GM23338 (cell line): ENCODE measurements around the gene ULK3. TPM values are rescaled to one million over a fixed set of nuclear protein-coding genes. Genes with fewer than 3 reads are reported as not detected.

ENCODE experiments used
- ATAC-seq: fragments of 200-7000 bp; cut with Tn5 transposase; 3 replicates; pipeline ENCODE4 v1.9.1; 2020
- DNase-seq: peaks from one replicate; pipeline ENCODE4 v3.0.0-alpha.2; 2015; ENCODE audit warnings: low spot score
- H2AFZ ChIP-seq: fragments of 200-600 bp; sonication (generic); 2 replicates; pipeline ENCODE4 v1.8.0; 2016; ENCODE audit warnings: antibody characterized with exemption, mild to moderate bottlenecking, moderate library complexity
- H3F3A ChIP-seq: fragments of 200-600 bp; sonication (generic); replicated peaks from 2 replicates; pipeline ENCODE4 v1.8.0; 2017; ENCODE audit warnings: antibody characterized with exemption, mixed run types, low read depth
- H3K27ac ChIP-seq: fragments of 200-600 bp; sonication (generic); 2 replicates; pipeline ENCODE4 v1.6.1; 2016; ENCODE audit warnings: low read depth
- H3K27me3 ChIP-seq: fragments of 200-600 bp; sonication (generic); 2 replicates; pipeline ENCODE4 v1.8.0; 2016; ENCODE audit warnings: mild to moderate bottlenecking, mixed run types, moderate library complexity; ENCODE audit not compliant: insufficient read depth
- H3K36me3 ChIP-seq: fragments of 200-600 bp; sonication (generic); 2 replicates; pipeline ENCODE4 v1.8.0; 2016; ENCODE audit warnings: mild to moderate bottlenecking; ENCODE audit not compliant: insufficient read depth
- H3K4me1 ChIP-seq: fragments of 200-600 bp; sonication (generic); 2 replicates; pipeline ENCODE4 v1.8.0; 2016; ENCODE audit warnings: mild to moderate bottlenecking, moderate library complexity; ENCODE audit not compliant: insufficient read depth
- H3K4me2 ChIP-seq: fragments of 200-600 bp; sonication (generic); 2 replicates; pipeline ENCODE4 v1.7.1; 2017; ENCODE audit warnings: mixed run types
- H3K4me3 ChIP-seq: fragments of 200-600 bp; sonication (generic); 2 replicates; pipeline ENCODE4 v1.6.1; 2016; ENCODE audit warnings: mixed run types
- H3K79me2 ChIP-seq: fragments of 200-600 bp; sonication (generic); replicated peaks from 2 replicates; pipeline ENCODE4 v1.8.0; 2017; ENCODE audit warnings: mild to moderate bottlenecking; ENCODE audit not compliant: insufficient read depth
- H3K9me2 ChIP-seq: fragments of 200-600 bp; sonication (generic); 2 replicates; pipeline ENCODE4 v1.8.0; 2017; ENCODE audit not compliant: insufficient read depth
- H4K20me1 ChIP-seq: fragments of 200-600 bp; sonication (generic); replicated peaks from 2 replicates; pipeline ENCODE4 v1.8.0; 2017; ENCODE audit warnings: mild to moderate bottlenecking; ENCODE audit not compliant: insufficient read depth
- H3K27ac Mint-ChIP-seq: 2 replicates; pipeline ENCODE4 v1.8.0; 2020; ENCODE audit warnings: inconsistent platforms, mild to moderate bottlenecking, moderate library complexity, mixed read lengths
- H3K27me3 Mint-ChIP-seq: 3 replicates; pipeline ENCODE4 v1.8.0; 2022; ENCODE audit warnings: low read depth, mild to moderate bottlenecking, moderate library complexity, mixed read lengths, inconsistent platforms; ENCODE audit not compliant: insufficient read depth, poor library complexity
- H3K36me3 Mint-ChIP-seq: 3 replicates; pipeline ENCODE4 v1.8.0; 2021; ENCODE audit warnings: low read depth, mild to moderate bottlenecking, inconsistent platforms, moderate library complexity, mixed read lengths
- H3K4me1 Mint-ChIP-seq: 3 replicates; pipeline ENCODE4 v1.8.0; 2020; ENCODE audit warnings: mild to moderate bottlenecking, inconsistent platforms, mixed read lengths
- H3K4me3 Mint-ChIP-seq: 3 replicates; pipeline ENCODE4 v1.8.0; 2021; ENCODE audit warnings: moderate library complexity, mild to moderate bottlenecking, inconsistent platforms, mixed read lengths
- H3K9me3 Mint-ChIP-seq: 3 replicates; pipeline ENCODE4 v1.8.0; 2020; ENCODE audit warnings: moderate library complexity, mild to moderate bottlenecking, inconsistent platforms, mixed read lengths
- CREB1 ChIP-seq: fragments of 250-450 bp; sonication (Bioruptor Pico); IDR thresholded peaks from 2 replicates; pipeline ENCODE4 v1.5.0; 2020; ENCODE audit warnings: low read depth, mild to moderate bottlenecking, moderate library complexity
- EZH2phosphoT487 ChIP-seq: fragments of 200-600 bp; sonication (generic); IDR thresholded peaks from one replicate; pipeline ENCODE4 v1.8.1; 2018; ENCODE audit warnings: antibody characterized with exemption; ENCODE audit not compliant: unreplicated experiment
- JUNB ChIP-seq: IDR thresholded peaks from one replicate; pipeline ENCODE4 v1.6.1; 2016; ENCODE audit warnings: antibody characterized with exemption; ENCODE audit not compliant: unreplicated experiment
- POLR2AphosphoS5 ChIP-seq: IDR thresholded peaks from 2 replicates; pipeline ENCODE4 v1.6.1; 2016; ENCODE audit warnings: antibody characterized with exemption, low read depth
- STAT1 ChIP-seq: IDR thresholded peaks from one replicate; pipeline ENCODE4 v1.6.1; 2016; ENCODE audit warnings: antibody characterized with exemption; ENCODE audit not compliant: unreplicated experiment
- ZNF114 ChIP-seq: fragments of 250-450 bp; sonication (Bioruptor Pico); IDR thresholded peaks from 2 replicates; pipeline ENCODE4 v1.5.0; 2020; ENCODE audit warnings: mild to moderate bottlenecking, moderate library complexity
- ZNF331 ChIP-seq: fragments of 250-450 bp; sonication (Bioruptor Pico); IDR thresholded peaks from 2 replicates; pipeline ENCODE4 v1.5.0; 2020; ENCODE audit warnings: low read depth, mild to moderate bottlenecking, moderate library complexity
- polyA plus RNA-seq: library from polyadenylated mRNA; unstranded; fragments of >200 nt; fragmentation: Nextera tagmentation; extraction: Ambion mirVana; gene quantifications from 2 replicates; pipeline ENCODE4 v1.2.1, GENCODE V29; 2016
- total RNA-seq: library from RNA; depleted of rRNA; stranded (reverse); fragments of >200 nt; shearing (Covaris generic); gene quantifications from 2 replicates; pipeline ENCODE4 v1.2.3, GENCODE V29; 2014
- TF ChIP-seq, protein P1 (sequence below): IDR thresholded peaks from one replicate; pipeline ENCODE4 v1.6.1; 2018; ENCODE audit warnings: antibody characterized with exemption; ENCODE audit not compliant: unreplicated experiment
- TF ChIP-seq, protein P2 (sequence below), 2 experiments: fragments of 200-600 bp in 1 of 2; sonication (generic) in 1 of 2; conservative IDR thresholded peaks; 2 replicates each; pipeline versions ENCODE4 v1.5.1 to v1.6.1; 2016 to 2017; ENCODE audit warnings: antibody characterized with exemption in 2 of 2, low read depth in 2 of 2, mild to moderate bottlenecking in 2 of 2, moderate library complexity in 1 of 2
- TF ChIP-seq, protein P3 (sequence below): IDR thresholded peaks from 2 replicates; pipeline ENCODE4 v1.6.1; 2016; ENCODE audit warnings: antibody characterized with exemption
- TF ChIP-seq, protein P4 (sequence below): fragments of 250-450 bp; sonication (Bioruptor Pico); IDR thresholded peaks from 2 replicates; pipeline ENCODE4 v1.5.0; 2020; ENCODE audit warnings: mild to moderate bottlenecking, moderate library complexity

Gene ULK3
- total and polyA plus RNA-seq, 2 experiments from 2014 or later: 20.3 to 35.4 TPM

DNA sequence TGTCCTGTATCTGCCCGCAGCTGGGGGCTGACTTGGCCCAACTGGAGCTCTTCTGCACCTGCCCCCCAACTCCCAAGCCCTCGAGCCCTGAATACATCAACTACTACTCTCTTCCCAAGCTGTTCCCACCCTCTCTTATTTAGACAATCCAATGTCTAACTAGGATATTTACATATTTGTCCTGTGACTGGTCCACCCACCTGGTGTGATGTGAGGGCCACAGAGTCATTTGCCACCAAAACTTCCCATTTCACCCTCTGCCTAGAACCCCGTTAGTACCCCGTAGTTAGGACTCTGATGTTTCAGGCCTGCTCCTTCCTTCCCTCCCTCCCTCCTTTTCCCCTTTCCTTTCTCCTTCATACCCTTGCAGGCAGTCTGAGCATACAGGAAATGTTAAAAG is 10.1 kb downstream of the ULK3 start:
- H3K36me3 Mint-ChIP-seq: peaks cover 7% of the 10 kb centered on the region
- H3K27me3 Mint-ChIP-seq: peaks cover 17% of the 10 kb centered on the region

More for the DNA sequence above, 10.1 kb downstream of the ULK3 start:
- H3K27ac Mint-ChIP-seq: no peak overlapping the region
- no peak overlapping the region for H2AFZ ChIP-seq
- no peak overlapping the region for H3K4me3 ChIP-seq
- H3K9me2 ChIP-seq: no peaks in the 10 kb centered on the region
- H4K20me1 ChIP-seq: no peaks in the 10 kb centered on the region
- H3K4me1 ChIP-seq: no peaks in the 10 kb centered on the region
- H3K4me3 Mint-ChIP-seq: no peak overlapping the region
- peaks cover 3% of the 10 kb centered on the region; the same call in 1 of the 2 replicates for H3K27me3 ChIP-seq
- no peak overlapping the region for H3K4me2 ChIP-seq
- DNase-seq (no peak), ATAC-seq (no peak)
- no peak for TF ChIP-seq JUNB
- TF ChIP-seq ZNF331 (CRISPR knock-in tag): no peak
- TF ChIP-seq EZH2phosphoT487: no peak
- TF ChIP-seq, protein P1, sequence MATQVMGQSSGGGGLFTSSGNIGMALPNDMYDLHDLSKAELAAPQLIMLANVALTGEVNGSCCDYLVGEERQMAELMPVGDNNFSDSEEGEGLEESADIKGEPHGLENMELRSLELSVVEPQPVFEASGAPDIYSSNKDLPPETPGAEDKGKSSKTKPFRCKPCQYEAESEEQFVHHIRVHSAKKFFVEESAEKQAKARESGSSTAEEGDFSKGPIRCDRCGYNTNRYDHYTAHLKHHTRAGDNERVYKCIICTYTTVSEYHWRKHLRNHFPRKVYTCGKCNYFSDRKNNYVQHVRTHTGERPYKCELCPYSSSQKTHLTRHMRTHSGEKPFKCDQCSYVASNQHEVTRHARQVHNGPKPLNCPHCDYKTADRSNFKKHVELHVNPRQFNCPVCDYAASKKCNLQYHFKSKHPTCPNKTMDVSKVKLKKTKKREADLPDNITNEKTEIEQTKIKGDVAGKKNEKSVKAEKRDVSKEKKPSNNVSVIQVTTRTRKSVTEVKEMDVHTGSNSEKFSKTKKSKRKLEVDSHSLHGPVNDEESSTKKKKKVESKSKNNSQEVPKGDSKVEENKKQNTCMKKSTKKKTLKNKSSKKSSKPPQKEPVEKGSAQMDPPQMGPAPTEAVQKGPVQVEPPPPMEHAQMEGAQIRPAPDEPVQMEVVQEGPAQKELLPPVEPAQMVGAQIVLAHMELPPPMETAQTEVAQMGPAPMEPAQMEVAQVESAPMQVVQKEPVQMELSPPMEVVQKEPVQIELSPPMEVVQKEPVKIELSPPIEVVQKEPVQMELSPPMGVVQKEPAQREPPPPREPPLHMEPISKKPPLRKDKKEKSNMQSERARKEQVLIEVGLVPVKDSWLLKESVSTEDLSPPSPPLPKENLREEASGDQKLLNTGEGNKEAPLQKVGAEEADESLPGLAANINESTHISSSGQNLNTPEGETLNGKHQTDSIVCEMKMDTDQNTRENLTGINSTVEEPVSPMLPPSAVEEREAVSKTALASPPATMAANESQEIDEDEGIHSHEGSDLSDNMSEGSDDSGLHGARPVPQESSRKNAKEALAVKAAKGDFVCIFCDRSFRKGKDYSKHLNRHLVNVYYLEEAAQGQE: no peak
- TF ChIP-seq, protein P2, sequence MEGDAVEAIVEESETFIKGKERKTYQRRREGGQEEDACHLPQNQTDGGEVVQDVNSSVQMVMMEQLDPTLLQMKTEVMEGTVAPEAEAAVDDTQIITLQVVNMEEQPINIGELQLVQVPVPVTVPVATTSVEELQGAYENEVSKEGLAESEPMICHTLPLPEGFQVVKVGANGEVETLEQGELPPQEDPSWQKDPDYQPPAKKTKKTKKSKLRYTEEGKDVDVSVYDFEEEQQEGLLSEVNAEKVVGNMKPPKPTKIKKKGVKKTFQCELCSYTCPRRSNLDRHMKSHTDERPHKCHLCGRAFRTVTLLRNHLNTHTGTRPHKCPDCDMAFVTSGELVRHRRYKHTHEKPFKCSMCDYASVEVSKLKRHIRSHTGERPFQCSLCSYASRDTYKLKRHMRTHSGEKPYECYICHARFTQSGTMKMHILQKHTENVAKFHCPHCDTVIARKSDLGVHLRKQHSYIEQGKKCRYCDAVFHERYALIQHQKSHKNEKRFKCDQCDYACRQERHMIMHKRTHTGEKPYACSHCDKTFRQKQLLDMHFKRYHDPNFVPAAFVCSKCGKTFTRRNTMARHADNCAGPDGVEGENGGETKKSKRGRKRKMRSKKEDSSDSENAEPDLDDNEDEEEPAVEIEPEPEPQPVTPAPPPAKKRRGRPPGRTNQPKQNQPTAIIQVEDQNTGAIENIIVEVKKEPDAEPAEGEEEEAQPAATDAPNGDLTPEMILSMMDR (conservative IDR thresholded peaks at IDR 0.05; ENCODE audit: low read depth in 2 of 2): no peak
- TF ChIP-seq ZNF114 (CRISPR knock-in tag): no peak
- TF ChIP-seq, protein P3, sequence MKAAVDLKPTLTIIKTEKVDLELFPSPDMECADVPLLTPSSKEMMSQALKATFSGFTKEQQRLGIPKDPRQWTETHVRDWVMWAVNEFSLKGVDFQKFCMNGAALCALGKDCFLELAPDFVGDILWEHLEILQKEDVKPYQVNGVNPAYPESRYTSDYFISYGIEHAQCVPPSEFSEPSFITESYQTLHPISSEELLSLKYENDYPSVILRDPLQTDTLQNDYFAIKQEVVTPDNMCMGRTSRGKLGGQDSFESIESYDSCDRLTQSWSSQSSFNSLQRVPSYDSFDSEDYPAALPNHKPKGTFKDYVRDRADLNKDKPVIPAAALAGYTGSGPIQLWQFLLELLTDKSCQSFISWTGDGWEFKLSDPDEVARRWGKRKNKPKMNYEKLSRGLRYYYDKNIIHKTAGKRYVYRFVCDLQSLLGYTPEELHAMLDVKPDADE: no peak
- no peak for TF ChIP-seq CREB1
- no peak for TF ChIP-seq POLR2AphosphoS5
- TF ChIP-seq, protein P4, sequence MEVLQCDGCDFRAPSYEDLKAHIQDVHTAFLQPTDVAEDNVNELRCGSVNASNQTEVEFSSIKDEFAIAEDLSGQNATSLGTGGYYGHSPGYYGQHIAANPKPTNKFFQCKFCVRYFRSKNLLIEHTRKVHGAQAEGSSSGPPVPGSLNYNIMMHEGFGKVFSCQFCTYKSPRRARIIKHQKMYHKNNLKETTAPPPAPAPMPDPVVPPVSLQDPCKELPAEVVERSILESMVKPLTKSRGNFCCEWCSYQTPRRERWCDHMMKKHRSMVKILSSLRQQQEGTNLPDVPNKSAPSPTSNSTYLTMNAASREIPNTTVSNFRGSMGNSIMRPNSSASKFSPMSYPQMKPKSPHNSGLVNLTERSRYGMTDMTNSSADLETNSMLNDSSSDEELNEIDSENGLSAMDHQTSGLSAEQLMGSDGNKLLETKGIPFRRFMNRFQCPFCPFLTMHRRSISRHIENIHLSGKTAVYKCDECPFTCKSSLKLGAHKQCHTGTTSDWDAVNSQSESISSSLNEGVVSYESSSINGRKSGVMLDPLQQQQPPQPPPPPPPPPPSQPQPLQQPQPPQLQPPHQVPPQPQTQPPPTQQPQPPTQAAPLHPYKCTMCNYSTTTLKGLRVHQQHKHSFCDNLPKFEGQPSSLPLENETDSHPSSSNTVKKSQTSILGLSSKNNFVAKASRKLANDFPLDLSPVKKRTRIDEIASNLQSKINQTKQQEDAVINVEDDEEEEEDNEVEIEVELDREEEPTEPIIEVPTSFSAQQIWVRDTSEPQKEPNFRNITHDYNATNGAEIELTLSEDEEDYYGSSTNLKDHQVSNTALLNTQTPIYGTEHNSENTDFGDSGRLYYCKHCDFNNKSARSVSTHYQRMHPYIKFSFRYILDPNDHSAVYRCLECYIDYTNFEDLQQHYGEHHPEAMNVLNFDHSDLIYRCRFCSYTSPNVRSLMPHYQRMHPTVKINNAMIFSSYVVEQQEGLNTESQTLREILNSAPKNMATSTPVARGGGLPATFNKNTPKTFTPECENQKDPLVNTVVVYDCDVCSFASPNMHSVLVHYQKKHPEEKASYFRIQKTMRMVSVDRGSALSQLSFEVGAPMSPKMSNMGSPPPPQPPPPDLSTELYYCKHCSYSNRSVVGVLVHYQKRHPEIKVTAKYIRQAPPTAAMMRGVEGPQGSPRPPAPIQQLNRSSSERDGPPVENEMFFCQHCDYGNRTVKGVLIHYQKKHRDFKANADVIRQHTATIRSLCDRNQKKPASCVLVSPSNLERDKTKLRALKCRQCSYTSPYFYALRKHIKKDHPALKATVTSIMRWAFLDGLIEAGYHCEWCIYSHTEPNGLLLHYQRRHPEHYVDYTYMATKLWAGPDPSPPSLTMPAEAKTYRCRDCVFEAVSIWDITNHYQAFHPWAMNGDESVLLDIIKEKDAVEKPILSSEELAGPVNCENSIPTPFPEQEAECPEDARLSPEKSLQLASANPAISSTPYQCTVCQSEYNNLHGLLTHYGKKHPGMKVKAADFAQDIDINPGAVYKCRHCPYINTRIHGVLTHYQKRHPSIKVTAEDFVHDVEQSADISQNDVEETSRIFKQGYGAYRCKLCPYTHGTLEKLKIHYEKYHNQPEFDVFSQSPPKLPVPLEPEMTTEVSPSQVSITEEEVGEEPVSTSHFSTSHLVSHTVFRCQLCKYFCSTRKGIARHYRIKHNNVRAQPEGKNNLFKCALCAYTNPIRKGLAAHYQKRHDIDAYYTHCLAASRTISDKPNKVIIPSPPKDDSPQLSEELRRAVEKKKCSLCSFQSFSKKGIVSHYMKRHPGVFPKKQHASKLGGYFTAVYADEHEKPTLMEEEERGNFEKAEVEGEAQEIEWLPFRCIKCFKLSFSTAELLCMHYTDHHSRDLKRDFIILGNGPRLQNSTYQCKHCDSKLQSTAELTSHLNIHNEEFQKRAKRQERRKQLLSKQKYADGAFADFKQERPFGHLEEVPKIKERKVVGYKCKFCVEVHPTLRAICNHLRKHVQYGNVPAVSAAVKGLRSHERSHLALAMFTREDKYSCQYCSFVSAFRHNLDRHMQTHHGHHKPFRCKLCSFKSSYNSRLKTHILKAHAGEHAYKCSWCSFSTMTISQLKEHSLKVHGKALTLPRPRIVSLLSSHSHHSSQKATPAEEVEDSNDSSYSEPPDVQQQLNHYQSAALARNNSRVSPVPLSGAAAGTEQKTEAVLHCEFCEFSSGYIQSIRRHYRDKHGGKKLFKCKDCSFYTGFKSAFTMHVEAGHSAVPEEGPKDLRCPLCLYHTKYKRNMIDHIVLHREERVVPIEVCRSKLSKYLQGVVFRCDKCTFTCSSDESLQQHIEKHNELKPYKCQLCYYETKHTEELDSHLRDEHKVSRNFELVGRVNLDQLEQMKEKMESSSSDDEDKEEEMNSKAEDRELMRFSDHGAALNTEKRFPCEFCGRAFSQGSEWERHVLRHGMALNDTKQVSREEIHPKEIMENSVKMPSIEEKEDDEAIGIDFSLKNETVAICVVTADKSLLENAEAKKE (CRISPR knock-in tag): no peak
- TF ChIP-seq STAT1: no peak
- H3K36me3 ChIP-seq: no peaks in the 10 kb centered on the region
- H3K27ac ChIP-seq: no peak overlapping the region
- peaks cover 19% of the 10 kb centered on the region for H3K4me1 Mint-ChIP-seq
- H3K9me3 Mint-ChIP-seq: no peaks in the 10 kb centered on the region; the same call in 2 of the 3 replicates
- peaks cover 4% of the 10 kb centered on the region; the same call in 1 of the 2 replicates for H3F3A ChIP-seq
- H3K79me2 ChIP-seq: no peaks in the 10 kb centered on the region
